ENCODE data around the gene GSE1.
A peak's percentile ranks its signal among the peaks of the same experiment; 100 is the strongest.

GSE1 gene

DNA sequence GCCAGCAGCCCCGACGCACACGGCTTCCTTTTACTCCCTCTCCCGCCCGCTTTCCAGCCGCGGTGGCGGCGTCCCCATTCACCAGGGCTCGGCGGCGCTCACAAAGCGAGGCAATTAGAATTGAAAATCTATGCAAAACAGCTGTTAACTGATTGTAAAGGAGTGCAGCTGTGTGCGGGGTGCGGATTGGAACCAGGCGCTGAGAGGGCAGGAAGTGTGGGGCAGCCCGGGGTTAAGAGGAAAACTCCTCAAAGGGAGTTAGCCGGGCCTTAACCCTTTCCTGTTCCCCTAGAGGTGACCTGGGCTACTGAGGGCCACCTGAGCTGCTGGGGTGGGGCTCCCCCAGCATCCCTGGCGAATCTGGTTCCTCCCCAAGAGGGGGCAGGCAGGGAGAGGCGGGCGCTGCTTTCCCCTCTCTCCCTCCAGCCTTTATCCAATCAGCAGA, 5.8 kb upstream of the GSE1 start:
- DNase-seq: no peak

DNA sequence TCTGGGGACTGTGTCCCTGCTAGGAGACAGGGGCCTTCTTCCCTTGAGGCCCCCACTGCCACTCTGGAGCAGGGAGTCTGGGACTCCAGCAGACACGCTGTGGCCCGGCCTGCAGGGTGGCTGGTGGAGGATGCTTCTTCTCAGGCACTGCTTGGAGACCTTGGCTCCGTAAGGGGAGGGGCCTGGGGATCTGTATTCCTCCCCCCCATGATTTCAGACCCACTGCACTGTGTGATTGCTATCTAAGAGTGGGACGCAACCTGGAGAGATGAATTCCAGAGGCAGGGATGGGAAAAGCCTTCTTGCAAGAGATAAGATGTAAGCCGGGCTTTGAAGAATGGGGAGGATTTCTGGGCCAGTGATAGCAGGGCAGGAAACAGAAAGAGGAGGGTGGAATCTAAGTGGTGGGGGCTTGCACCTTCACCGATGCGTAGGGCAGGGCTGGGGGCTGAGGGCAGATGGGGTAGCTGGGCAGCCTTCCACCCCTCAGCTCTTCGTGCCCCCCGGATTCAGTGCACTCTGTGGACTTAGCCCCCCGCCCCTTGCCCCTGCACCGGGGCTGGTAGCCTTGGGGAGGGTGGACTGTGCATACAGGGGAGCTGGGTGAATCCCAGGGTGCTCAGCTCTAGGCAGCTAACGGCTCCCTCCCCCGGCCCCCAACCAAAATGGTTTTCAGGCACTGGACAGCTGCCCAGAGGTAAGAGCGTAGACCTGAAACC, 5.2 kb upstream of the GSE1 start:
- no peak for DNase-seq

DNA sequence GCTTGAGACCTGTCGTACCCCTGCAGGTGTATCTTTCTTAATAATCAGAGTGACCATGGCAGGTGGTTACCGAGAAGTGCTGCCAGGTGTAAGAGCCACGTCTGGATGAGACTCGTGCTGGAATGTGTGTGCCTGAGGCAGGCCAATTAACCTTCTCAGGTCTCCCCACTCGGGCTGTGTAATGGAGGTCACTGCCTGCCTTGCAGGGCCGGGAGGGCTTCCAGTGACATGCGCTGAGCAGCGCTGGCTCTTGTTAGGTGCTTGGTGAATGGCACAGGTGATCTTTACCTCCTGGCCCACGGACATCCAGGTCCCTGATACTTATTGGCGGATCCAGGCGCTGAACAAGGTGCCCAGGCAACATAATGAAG, 4.6 kb upstream of the GSE1 start:
- no peak for DNase-seq

DNA sequence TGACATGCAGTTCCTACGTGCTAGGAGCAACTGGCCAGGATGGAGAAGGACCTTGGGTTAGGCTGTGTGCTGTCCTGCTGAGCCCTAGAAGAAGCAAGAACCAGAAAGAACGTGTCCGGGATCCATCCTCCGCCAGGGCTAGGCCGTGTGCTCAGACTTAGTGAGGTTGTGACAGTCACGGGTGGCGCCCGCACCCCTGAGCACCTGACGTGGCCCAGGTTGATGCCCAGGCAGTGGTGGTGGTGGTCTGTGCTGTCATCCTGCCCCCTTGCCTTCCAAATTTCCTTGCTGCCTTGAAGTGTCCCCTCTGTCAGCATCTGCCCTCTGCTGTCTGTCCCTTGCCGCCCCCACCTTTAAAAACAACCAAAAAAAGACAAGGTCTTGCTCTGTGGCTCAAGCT, 4.2 kb upstream of the GSE1 start:
- no peak for DNase-seq

DNA sequence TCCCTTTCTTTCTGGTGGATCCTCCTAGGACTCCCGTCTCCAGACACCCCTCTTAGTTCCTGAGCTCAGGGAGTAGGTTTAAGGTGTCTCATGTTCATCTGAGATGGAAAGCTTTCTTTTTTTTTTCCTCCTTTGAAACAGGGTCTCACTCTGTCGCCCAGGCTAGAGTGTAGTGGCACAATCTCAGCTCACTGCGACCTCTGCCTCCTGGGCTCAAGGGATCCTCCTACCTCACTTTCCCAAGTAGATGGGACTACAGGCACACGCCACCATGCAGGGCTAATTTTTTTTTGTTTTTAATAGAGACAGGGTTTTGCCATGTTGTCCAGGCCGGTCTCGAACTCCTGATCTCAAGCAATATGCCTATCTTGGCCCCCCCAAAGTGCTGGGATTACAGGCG, 3.6 kb upstream of the GSE1 start:
- no peak for DNase-seq

DNA sequence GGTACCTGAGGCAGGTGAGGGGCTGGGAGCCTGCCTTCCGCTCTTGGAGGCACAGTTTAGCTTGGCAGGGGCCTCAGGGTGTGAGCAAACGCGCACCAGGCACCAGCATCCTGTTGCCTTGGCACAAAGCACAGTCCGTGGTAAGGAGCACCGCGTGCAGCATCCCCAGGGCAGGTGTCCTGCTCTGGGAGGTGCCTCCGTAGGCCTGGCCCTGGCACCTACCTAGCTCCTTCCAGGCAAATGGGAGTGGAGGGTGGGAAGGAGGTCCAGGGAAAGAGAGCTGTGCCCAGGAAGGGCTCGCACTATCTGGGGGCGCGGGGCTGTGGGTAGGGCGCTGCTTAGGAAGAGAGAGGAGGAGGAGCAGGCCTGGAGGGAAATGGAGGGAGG, 3.1 kb upstream of the GSE1 start:
- no peak for DNase-seq

DNA sequence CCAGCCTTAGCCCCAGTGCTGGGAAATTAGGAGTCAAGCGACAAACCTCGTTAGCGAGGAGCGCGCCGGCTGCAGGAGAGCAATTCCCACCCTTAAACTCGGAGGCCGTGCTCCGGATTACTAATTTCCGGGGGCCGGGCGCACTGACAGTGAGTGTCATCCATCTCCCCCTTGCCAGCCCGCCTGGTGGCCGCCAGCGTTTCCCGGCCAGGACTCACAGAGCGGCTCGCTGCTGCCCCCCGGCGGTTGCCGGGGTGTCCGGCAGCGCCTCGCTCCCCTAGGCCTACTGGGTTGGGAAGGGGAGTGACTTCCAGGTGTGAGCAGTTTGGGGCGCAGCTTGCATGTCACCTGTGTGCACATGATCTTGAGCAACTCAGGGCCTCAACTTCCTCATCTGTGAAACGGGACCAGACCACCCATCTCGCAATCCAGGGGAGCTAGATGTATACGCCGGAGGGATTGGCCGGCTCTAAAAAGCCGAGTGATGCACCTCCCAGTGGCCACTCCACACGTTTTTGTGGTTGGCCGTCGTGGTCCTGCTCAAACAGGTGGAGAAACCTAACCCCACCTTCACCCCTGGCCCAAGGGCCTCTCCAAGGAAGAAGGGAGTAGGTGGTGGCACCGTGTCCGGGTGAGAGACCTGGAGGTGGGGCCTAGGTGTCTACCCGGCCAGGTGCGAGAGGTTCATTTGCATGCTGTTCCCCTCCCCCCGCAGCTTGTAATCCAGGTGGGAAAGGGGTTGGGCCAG, 2.5 kb upstream of the GSE1 start:
- peak; percentile 50 for DNase-seq

DNA sequence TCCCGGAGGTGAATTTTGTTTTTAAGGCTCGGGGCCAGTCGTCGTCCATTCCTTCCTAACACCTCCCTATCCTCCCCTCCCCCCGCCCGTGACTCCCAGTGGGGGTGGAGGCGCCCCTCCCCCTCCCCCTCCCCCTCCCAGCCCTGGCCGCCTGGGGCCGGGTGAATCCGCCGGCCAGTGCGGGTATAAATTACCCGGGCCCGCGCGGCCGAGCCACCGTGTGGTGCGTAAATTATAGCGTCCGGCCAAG, 2.0 kb upstream of the GSE1 start:
- DNase-seq: no peak

DNA sequence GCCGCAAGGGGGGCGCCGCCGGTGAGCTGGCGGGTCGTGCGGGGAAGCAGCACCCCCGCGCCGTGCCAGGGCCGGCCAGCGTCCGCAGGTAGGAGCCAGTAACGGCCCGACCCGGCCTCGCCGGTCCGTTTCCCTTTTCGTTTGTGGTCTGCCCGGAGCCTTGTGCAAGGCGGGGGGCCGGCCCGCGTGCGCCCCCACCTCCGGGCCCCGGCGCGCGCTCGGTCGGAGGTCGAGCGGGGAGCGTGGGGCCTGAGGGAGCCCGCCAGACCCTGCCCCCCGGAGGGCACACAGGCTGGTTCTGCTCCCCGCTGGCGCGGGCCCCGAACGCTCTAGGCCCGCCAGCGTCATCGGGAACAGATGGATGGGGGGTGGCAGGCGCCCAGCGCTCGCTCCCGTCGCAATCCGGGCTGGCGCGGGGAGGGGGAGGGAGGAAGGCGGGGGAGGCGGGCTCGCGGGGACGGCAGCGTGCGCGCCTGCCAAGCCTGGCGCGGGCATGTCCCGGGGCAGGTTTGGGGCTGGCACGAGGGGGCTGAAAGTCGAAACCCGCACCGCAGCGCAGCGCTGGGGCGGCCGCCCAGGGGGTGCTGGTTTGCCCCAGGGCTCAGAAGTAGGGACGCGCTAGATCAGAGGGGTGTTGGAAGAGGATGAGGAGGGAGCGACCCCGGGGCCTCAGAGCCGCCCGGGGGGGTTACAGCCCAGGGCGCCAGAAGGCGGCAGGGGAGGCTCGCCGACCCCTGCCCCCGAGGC, 1.5 kb upstream of the GSE1 start:
- no peak for DNase-seq

DNA sequence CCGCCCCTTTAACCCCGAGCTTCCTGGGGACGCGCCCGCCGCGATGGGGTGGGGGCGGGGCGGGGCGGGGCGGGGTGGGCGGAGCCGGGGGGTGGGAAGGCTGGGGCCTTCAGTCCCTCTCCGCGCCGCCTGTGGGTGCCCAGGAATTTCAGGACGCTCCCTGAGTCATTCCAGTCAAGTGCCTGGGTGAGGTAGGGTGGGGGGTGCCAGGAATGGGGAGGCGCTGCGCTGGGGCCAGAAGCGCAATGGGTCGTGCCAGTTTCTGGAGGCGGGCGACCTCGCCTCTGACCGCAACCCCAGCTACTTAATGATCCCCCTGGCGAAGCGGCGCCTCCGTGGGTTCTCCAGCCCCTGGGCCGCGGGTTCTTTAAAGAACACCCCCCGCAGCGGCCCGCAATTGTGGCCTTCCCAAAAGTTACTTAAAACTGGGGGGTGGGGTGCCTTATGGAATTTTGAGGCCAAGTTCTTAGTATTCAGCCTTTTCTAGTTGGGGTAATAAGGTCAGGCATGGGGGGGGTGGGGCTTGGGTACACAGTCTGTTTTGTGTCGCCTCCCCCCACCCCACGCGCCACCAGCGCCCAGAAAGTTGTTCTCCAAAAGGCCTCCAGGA, 826 bp upstream of the GSE1 start:
- no peak for DNase-seq

DNA sequence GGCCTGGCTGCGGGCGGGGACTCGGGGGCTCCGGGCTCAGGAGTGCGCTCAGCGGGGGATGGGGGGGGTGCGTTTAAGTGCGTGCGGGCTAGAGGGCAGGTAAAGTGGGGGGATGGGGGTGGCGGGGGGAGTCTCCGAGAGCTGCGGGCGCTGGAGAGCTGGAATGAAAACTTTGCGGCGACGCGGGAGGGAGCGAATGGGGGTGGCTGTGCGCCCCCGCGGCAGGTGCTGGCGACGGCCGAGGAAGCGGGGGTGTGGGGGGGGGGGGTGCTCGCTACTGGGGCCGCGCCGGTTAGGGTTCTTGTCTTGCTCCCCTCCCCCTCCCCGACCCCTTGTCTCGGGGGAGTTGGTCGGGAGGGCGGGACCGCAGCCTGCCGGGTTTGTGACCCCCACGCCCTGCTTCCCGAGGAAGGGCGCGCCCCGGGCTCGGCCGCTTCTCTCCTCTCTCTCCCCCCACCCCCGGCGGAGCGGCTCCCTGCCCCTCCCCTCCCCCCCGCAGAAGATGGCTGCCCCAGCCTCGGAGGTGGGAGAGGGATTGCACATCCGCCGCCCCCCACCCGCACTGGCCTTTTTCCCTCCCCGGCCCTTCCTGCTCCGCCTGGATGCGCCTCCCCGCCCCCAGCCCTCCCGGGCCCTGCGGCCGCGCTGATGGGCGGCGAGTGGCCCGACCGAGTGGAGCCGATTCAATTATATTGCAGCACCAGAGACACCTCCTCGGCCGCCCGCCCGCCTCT, 649 bp downstream of the GSE1 start:
- DNase-seq: no peak

DNA sequence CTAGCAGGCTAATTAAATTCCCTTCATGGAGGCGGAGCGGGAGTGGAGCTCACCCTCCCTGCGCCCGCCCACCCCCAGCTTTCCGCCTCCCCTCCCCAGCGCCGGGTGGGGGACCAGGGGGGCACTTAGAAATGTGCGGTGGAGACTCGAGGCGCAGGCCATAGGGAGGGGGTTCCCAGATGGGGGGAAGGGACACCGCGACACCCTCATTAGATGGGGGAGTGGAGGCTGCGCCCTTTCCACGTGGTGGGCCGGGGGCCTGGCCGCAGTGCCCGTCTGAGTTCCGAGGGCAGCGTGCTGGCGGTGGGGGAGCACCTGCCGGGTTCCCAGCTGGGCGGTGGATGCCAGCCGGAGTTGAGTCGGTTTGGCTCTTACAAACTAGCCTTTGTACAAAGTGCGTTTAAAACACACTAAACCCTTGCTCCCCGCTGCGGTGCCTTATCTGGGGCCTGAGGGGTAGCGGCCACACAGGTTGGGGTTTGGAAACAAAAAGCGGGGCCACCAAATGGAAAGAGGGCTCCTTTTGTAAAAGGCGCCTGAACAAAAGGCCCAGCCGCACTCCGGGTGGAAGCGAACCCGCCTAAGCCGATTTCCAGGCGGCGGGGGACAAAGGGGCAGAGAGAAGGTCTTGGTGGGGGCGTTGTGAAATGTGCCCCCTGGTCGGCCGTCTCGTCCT, 1.4 kb downstream of the GSE1 start:
- DNase-seq: no peak

DNA sequence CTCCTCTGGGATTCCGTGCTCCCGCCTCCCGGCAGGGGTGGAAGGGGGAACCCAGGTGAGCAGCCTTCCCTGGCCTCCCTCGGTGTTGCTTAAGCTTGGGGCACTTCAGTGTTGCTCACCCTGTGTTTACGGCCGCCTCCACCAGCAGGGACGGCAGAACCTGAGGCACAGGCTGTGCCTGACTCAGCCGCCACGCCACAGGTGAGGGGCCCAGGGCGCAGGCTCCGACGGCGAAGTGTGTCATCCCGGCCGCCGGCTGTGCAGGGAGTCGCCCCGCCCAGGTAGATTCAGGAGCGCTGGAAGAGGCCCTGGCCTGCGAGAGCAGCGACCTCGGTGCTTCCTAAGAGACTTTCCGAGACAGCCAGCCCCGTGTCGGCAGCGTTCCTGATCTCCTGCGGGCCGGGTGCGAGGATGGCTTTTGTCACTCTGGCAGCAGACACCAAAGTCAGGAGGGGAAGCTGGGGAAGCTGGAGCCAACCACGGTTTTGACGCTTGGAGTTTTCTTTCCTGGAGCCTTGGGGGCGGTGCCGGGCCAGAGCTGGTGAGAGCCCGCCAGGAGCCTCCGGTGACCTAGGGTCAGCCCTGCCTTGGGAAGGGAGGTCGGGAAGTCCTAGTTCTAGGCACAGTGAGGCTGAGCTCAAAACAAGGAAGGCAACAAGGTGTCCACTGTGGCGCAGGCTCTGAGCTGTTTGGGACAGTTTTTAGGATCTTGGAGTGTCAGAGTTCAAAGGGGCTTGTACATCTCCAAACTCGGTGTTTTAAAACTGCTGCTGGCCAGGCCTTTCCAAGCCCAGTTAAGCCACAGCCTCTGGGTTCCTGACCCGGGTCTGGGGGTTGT, 2.1 kb downstream of the GSE1 start:
- DNase-seq: no peak

DNA sequence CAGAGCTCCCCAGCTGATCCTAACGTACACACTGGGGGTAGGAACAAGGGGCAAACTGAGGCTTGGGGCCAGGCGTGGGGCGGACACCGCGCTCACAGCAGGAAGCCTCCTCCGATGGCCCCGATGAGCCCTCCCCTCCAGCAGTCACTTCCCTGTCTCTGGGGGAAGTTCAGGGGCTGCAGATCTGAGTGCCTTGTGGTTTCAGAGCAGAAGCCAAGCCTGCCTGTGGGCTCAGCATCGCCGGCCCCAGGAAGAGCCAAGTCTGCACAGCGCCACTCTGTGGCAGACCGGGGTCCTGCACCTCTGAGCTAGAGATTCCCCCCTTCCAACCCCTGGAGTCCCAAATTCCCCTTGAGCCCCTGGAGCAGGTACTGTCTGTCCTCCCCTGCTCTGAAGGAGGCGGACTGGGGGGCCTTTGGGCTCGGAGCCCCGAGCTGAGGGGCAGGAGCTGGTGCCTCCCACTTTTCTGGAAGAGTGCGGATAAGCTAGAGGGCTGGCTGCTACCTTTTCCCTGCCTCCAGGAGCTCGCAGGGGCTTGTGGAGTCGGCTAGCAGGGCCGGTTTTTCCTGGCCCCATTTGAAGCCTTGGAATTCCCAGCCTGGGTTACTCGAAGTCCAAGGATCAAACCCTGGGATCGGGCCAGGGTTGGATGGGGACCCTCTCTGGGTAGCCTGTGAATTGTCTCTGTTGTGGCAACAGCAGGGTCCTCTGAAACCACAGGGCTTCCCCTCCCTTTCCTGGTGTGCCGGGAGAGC, 2.9 kb downstream of the GSE1 start:
- no peak for DNase-seq

DNA sequence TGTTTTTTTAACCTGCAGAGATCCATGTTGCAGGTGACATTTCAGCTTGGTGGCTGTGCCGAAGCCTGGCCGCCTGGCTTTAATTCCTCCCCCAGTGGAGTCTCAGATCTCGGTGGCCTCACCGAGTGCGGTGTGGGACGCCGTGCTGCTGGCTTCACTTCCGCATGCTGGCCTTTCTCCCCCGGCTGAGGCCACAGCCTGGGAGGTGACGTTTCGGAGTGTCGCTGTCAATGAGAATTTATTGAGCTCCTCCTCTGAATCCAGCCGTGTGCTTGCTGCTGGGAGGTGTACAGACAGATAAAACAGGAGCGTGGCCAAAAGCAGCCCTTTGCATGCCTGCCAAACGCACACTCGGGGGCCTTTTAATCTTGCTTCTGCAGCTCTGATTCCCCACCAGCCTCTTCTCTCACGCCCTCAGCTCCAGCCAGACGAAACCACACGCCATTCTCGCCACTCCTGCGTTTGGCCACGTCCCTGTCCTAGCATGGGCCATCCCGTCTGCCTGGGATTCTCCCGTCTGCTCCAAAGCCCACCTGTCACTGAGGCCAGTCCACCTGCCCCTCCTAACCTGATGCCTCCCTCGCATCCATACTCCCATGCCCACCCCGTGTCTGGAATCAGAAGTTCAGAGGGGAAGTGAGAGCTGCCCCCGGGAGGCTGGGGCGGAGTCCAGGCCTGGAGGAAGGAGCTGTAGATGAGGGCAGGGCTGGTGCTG, 3.6 kb downstream of the GSE1 start:
- DNase-seq: no peak

DNA sequence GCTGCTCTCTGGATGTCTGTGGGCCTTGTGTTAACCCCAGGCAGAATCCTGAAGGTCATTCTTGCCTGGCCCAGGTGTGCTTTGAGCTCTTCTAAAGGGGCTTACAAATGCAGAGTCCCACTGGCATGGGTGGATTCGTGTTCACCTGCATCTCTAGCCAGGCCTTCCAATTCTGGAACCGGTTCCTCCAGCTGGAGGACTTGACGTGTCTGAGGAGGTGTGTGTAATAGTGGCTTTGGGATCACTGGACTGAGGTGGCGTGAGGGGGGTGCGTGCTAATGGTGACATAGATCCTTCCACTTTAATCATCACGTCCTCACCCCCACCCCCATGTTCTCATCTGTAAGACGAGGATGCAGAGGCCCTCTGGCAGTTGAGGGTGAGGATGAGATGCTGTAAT, 4.8 kb downstream of the GSE1 start:
- DNase-seq: no peak

DNA sequence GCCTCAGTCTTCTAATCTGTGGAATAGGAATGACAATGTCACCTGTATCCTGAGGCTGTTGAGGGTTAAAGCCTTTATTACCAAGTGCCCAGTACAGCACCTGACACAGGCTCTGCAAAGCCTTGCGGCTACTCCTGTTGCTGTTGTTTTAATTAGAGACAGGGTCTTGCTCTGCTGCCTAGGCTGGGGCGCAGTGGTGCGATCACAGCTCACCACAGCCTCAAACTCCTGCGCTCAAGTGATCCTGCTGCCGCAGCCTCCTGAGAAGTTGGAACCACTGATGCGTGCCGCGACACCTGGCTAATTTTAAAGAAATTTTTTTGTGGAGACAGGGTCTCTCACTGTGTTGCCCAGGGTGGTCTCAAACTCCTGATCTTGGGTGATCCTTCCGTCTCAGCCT, 5.4 kb downstream of the GSE1 start:
- no peak for DNase-seq

DNA sequence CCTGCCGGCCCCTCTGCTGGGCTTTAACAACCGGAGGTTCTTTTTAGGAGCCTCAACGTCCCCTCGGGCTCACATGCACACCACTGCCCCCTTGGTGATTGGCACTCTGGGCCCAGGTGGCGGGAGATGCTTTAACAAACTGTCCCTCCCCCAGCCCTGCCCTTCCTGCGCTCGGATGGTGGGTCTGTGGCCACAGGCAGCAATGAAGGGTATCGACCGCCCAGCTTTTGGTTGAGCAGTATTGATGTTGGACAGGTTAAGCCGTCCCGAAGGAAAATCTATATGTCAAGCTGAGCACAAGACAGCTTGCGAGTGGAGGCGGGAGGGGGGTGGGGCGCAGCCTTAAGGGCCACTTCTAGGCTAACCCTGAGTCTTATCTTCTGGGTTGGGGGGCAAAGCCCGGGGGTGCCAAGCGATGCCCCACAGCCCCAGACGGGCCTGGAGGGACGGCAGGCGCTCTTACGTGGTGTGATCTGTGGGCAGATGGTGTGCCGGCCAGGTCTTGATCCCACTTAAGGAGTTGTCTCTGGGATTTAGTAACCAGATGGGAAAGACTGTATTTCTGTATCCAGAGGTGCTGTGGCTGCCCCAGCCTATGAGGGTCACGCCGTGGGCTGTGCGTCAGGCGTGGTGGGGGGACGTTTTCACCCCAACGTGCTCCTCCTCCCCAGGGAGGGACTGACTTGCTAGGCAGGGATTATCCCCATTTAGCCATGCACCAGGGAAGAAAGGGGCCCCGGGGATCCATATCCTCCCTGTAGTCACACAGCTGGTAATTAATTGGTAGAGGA, 6.2 kb downstream of the GSE1 start:
- DNase-seq: no peak

DNA sequence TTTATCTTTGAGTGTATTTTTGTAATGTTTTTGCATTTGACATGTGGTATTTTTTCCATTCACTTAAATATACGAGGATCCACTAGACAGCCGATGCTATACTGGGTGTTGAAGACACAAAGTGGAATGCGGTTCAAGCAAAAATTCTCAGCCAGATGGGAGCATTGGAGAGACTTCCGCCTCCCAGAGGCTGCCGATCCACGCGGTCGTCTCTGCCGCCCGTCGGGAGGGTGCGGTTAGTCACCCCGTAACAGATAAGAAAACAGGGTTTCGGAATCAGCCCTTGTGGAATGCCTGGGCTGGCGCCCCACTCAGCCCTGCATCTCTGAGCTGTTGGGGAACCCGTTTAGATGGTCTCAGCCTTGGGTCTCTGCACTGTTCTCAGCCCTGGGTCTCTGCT, 7.3 kb downstream of the GSE1 start:
- no peak for DNase-seq
